HEK293 (cell line): ENCODE data around the gene DCP1B.

Experiments used
- MYNN ChIP-seq: fragments of 450-650 bp; formaldehyde crosslinking; IDR thresholded peaks from 2 replicates; pipeline ENCODE4 v1.5.1; 2016; ENCODE audit warnings: missing biosample characterization, missing genetic modification characterization, borderline replicate concordance
- ZNF292 ChIP-seq: fragments of 450-650 bp; formaldehyde crosslinking; IDR thresholded peaks from 2 replicates; pipeline ENCODE4 v1.5.1; 2016; ENCODE audit warnings: low read depth, missing biosample characterization, missing genetic modification characterization, borderline replicate concordance
- ZNF561 ChIP-seq: fragments of 450-650 bp; IDR thresholded peaks from 2 replicates; pipeline ENCODE4 v1.5.1; 2018; ENCODE audit warnings: missing biosample characterization, missing genetic modification characterization, borderline replicate concordance
- ZNF623 ChIP-seq: fragments of 450-650 bp; formaldehyde crosslinking; IDR thresholded peaks from 2 replicates; pipeline ENCODE4 v1.5.1; 2016; ENCODE audit warnings: missing biosample characterization, missing genetic modification characterization
- ZNF629 ChIP-seq: fragments of 450-650 bp; formaldehyde crosslinking; IDR thresholded peaks from 2 replicates; pipeline ENCODE4 v1.5.1; 2017; ENCODE audit warnings: missing biosample characterization, missing genetic modification characterization

DNA sequence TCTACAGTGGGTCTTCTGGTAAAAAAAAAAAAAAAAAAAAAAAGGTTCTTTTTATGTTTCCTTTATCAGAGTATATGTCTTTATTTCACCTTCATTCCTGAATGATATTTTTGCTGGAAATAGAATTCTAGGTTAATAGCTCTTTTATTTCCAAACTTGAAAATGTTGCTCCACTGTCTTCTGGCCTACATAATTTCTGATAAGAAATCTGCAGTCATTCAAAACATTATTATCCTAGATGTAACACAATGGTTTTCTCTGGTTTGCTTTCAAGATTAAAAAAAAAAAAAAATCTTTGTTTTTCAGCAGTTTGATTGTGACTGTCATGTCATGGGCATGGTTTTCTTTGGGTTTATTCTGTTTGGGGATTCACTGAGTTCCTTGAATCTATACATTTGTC, 19.5 kb downstream of the DCP1B start:
- TF ChIP-seq ZNF623 (tag by site-specific recombination) (no peak), ZNF629 (tag by site-specific recombination) (no peak), MYNN (no peak), ZNF561 (tag by site-specific recombination) (no peak), ZNF292 (tag by site-specific recombination) (no peak)
